Activated effector memory CD4-positive, alpha-beta T cell treated with anti-CD3 and anti-CD28 coated beads, Interleukin-2, amount 50 U/mL, for 16 hours (primary cell): Measurements from ENCODE around the gene OR52M1.
"Not testable (repeated sequence)": the region's sequence is repeated elsewhere in the genome, so short reads cannot be mapped to it uniquely, and the experiment has no call there.

Experiments
- DNase-seq: peaks from one replicate; pipeline ENCODE4 v3.0.0-alpha.2; 2020

The OR52M1 gene, protein sequence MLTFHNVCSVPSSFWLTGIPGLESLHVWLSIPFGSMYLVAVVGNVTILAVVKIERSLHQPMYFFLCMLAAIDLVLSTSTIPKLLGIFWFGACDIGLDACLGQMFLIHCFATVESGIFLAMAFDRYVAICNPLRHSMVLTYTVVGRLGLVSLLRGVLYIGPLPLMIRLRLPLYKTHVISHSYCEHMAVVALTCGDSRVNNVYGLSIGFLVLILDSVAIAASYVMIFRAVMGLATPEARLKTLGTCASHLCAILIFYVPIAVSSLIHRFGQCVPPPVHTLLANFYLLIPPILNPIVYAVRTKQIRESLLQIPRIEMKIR

GRCh38 chr11:4544891-4545290, at the start of gene OR52M1:
Gene OR52M1 (plus strand): TSS chr11:4545191. CDS start chr11:4545191, 0 bp downstream.
- DNase-seq = no peak

DNA sequence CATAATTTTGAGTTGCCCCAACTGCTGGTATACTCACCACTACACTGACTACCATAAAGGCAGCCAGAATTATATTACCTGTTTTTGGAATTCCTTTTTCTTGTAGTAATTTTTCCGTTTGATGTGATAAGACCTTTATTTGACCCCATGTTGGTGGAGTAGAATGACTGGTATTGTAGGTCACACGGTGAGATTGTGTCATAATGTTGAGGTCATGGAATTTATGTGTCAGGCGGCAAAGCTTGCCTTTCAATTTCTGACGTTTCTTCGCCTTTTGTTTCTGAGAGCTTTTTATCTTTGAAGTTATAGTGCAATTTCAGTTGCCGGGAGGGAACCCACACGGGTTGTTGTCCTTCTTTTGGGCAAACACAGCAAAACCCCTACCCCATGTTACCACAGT, 49.5 kb upstream of the OR52M1 start:
- DNase-seq = no peak

GRCh38 chr11:4495986-4496385, 49.0 kb upstream of the OR52M1 start:
- no peak for DNase-seq

DNA sequence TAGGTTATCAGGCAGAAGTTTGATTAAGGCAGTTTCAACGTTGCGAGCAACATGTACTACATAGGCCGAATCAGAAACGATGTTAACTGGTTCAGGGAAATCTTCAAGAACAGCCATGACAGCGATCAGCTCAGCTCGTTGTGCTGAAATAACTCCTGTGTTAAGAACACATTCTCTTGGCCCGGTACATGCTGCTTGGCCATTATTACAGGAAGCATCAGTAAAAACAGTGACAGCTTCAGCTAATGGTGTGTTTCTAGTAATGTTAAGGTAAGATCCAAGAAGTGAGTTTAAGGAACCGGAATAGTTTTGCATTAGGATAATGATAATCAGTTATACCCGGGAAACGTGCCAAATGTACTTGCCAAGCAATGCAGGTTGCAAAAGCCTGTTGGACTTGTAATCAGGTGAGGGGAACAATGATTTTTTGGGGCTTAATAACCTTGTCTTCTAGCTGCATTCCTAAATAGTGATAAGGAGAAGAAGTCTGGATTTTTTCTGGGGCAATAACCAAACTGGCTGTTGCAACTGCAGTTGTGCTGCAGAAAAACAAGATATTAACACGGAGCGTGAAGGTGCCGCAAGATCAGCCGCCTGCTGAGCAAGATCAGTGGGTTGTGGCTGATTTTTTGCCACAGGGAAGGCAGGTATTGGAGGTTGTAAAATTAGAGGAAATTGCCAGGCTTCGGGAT, 48.3 kb upstream of the OR52M1 start:
- DNase-seq = no peak

DNA sequence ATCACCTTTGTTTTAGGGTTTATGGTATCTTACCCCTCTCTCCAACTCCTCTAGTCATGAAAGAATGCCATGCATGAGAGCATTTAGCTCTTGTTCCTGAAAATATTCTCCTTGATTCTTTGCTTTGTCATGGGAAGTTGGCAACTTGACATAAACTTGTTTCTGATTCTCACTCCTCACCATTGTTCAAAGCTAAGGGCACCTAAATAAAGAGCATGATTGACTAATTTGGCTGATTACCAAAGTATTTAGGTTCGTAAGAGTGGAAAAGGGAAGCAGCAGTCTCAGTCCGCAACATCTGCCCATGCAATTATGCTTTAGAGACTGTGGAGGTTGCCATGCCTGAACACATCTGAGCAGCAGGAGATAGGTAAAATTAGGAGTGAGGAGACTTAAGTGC, 36.1 kb upstream of the OR52M1 start:
- no peak for DNase-seq

GRCh38 chr11:4511282-4512245, 33.4 kb upstream of the OR52M1 start:
- DNase-seq = no peak

DNA sequence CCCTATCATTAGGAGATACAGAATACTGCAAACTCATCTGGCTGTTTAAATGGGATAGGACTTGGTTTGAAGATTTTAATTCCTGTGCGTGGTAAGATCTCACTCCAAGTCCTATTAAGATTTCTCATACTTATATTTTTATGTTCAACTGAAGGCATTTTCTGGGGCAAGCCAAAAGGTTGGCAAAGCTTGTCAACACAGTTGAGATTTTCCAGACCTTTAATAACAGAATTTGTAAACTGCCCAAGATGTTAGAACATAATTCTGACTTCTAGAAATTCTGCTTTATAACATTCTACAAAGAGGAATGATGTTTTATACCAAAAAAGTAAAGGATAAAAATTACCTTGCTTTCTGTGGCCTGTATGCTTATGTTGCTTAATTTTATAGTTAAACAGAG, 30.8 kb upstream of the OR52M1 start:
- DNase-seq = no peak

GRCh38 chr11:4522339-4522738, 22.7 kb upstream of the OR52M1 start:
- DNase-seq = no peak

- no peak for DNase-seq
Observed at GRCh38 chr11:4522752-4523151, 22.2 kb upstream of the OR52M1 start.

- DNase-seq = no peak
Observed at GRCh38 chr11:4523666-4524065, 21.3 kb upstream of the OR52M1 start.

DNA sequence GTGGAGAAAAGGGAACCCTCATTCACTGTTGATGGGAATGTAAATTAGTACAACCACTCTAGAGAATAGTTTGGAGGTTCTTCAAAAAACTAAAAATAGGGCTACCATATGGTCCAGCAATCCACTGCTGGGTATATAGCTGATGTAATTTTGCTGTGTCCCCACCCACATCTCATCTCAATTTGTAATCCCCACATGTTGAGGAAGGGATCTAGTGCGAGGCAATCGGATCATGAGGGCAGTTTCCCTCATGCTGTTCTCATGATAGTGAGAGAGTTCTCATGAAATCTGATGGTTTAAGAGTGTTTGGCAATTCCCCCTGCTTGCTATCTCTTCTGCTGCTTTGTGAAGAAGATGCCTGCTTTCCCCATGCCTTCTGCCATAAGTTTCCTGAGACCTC, 17.1 kb upstream of the OR52M1 start:
- no peak for DNase-seq

GRCh38 chr11:4531686-4532085, 13.3 kb upstream of the OR52M1 start:
- DNase-seq = not testable (repeated sequence)

- DNase-seq = peak; percentile 74
Observed at GRCh38 chr11:4539603-4540219, 5.3 kb upstream of the OR52M1 start.

GRCh38 chr11:4541071-4541470, 3.9 kb upstream of the OR52M1 start:
- no peak for DNase-seq

DNA sequence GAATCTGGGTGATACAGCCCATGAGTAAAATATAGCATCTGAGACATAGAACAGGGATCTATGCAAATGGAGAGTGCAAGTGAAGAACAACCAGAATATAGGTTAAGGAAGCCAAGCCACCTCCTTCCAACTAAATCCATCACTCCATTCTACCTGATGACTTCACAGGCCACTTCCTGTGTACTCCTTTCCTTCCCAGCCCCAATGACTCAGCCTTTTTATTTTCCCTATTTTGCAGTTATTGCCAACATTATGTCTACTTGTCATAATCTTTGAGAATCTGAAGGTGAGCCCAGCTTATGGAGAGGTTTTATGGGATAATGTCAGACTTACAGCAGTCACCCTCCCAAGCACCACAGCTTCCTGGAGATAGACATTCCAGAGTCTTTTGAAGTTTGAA, 1.4 kb upstream of the OR52M1 start:
- no peak for DNase-seq

GRCh38 chr11:4546878-4547277, 1.9 kb downstream of the OR52M1 start:
- DNase-seq = no peak

GRCh38 chr11:4547416-4547815, 2.4 kb downstream of the OR52M1 start:
- DNase-seq = no peak

- DNase-seq = no peak
Observed at GRCh38 chr11:4551346-4551979, 6.5 kb downstream of the OR52M1 start.

- no peak for DNase-seq
Observed at GRCh38 chr11:4559527-4560440, 14.8 kb downstream of the OR52M1 start.

GRCh38 chr11:4560467-4560866, 15.5 kb downstream of the OR52M1 start:
- no peak for DNase-seq

DNA sequence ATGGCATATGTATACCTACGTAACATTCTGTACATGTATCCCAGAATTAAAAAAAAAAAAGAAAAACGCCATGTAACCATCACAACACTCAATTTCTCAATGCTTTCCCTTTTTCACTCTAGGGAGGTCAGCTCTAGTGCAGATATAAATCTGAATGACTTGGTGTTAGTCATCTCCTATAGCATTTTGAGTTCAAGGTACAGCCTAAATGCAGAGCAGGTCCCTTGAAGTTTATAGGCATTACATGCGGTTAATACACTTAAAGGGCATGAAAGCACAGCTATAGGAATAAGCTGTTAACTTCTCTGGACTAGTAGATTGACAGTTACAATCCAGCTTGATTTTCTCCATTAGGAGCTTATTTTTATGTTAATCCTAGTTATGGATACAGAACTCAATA, 20.4 kb downstream of the OR52M1 start:
- DNase-seq = no peak
